Stimulated activated CD4-positive, alpha-beta T cell treated with anti-CD3 and anti-CD28 coated beads, Interleukin-15, amount 100 ng/mL, for 48 hours (primary cell): ENCODE measurements around the gene CNOT4.
"Not testable (repeated sequence)": the region's sequence is repeated elsewhere in the genome, so short reads cannot be mapped to it uniquely, and the experiment has no call there.

Experiments used
- DNase-seq, 2 donors: peaks; one replicate each; pipeline ENCODE4 v3.0.0-alpha.2; 2020; ENCODE audit warnings: low read depth in 2 of 2

Gene CNOT4

GRCh38 chr7:135454060-135454459 is 55.8 kb downstream of the CNOT4 start:
- no peak for DNase-seq

- no peak for DNase-seq
Measured at GRCh38 chr7:135449436-135449835, 60.5 kb downstream of the CNOT4 start.

- DNase-seq, result no peak
Measured at GRCh38 chr7:135448753-135449152, 61.1 kb downstream of the CNOT4 start.

DNA sequence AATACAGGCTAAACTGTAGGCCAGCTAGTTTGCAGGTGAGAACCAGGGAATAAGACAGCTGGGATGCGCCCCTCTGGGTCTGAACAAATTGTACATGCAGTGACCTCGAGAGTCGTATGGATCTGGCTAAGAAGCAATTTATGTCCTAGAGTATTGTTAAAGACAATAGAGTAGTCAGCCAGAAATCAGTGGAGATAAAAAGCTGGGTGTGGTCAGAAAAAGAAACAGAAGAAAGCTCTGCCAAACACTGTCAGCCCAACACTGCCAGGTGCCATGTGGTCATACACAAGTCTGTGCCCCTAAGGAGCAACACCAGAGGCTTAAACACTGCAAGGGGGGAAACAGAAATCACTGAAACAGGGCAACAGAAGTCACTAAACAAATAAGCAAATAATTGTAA is 62.2 kb downstream of the CNOT4 start:
- DNase-seq, result no peak

GRCh38 chr7:135445690-135446089 is 64.2 kb downstream of the CNOT4 start:
- DNase-seq, result no peak

DNA sequence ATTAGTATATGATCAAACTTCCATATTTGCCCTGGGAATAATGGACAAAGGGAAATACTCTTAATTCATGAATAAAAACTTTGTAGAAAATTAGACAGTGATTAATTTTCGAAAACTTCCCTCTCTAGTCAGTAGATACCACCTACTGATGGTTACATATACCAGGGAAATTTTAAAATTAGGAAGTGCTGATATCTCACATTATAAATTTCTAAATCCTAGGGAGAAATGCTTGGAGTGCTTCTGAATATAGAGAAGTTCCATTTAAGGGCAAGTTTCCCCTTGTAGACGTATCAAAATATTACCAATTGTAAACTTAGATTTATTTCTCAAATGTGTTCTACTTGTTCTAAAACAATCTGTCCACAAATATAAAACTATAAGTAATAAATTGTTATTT is 64.6 kb downstream of the CNOT4 start:
- DNase-seq, result not testable (repeated sequence)

DNA sequence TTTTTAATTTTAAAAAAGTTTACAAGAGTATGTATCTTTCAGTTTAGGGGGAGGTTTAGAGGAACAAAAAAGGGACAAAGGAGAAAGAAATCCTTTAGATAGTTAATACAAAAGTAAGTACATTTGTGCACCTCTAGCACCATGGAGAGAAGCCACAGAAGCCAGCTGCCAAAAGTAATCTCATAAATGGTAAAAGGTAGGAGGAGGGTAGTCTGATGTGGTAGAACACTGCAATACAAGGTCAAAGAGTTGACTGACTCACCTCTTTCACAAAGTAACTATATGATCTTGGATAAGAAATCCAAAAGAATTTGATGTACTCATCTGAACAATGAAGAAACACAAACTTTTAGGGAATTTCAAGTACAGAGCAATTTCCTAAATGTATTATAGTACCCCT is 68.1 kb downstream of the CNOT4 start:
- DNase-seq, result no peak

GRCh38 chr7:135434047-135434446 is 75.9 kb downstream of the CNOT4 start:
- DNase-seq, result no peak

DNA sequence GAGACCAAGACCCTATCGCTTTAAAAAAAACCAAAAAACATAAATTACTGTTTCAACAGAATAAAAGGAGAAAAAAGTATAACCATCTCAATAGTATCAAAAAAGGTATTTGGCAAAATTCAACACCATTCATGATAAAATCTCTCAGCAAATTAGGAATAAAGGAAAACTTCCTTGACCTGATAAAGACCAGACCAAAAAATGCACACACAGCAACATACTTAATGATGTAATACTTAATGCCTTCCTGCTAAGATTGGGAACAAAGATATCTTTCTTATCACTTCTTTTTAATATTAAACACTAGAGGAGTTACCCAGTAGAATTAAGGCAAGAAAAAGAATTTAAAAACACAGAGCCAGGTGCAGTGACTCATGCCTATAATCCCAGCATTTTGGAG is 79.3 kb downstream of the CNOT4 start:
- DNase-seq, result no peak

DNA sequence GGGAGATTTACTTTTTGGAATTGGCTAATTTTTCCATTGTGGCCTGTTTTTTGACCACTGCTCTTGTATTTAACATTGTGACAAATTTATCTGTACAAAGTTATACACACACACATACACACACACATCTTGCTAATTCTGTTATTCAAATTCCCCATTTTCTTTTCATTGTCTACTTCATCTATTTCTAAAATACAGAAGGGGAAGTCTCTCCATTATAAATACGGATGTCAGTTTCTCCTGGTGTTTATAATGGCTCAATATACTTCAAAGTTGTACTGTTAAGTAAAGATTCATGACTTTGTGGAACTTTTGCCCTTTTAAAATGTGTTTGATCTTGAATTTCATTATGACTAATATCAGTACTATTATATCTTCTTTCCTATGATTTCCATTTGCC is 81.0 kb downstream of the CNOT4 start:
- no peak for DNase-seq

DNA sequence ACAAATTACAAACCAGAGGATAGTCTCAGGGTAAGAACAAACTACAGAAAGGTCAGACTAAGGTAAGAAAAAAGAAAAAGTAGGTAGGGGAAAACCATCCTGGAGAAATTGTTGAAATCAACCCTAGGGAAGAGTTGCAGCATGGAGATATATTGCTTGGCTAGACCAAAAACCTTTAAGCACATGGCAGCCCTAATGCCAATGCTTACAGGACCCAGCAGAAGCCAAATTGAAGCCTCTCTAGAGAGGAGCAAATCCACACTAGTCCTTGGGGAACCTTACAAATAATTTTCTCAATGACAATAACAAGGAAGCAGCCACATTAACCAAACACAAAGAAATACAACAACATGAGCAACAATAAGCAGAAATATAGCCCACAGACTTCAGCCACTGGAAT is 81.9 kb downstream of the CNOT4 start:
- DNase-seq, result no peak

GRCh38 chr7:135427166-135427565 is 82.7 kb downstream of the CNOT4 start:
- DNase-seq, result no peak

- no peak for DNase-seq
Measured at GRCh38 chr7:135425036-135425435, 84.9 kb downstream of the CNOT4 start.

GRCh38 chr7:135420786-135421185 is 89.1 kb downstream of the CNOT4 start:
- no peak for DNase-seq

GRCh38 chr7:135416431-135416830 is 93.5 kb downstream of the CNOT4 start:
- DNase-seq, result no peak

DNA sequence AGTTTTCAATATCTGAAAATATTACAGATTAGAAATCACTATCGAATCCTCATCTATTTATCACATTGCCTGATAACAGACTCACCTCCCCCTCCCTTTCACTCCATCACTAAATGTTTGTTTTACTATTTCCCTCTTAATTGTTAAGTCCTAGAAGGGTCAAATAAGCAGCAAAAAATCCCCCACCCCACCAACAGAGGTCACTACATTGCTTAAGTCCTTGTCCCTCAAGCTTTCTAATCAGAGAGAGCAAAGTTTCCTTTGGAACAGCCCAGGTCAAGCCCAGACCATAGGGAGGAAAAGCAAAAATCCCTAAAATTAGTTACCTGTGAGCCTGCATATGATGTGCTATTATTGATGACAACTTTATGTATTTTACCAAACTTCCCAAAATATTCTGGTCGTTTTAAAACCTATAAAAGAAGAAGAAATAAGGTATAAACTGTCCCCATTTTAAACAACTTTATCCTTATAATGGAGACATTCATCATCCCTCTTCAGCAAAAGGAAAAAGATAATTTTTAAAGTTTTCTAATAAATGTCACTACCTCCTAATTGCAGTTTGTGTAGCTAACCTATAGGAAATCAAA is 95.0 kb downstream of the CNOT4 start:
- peak in 1 of 2 donors; percentile 7 for DNase-seq

DNA sequence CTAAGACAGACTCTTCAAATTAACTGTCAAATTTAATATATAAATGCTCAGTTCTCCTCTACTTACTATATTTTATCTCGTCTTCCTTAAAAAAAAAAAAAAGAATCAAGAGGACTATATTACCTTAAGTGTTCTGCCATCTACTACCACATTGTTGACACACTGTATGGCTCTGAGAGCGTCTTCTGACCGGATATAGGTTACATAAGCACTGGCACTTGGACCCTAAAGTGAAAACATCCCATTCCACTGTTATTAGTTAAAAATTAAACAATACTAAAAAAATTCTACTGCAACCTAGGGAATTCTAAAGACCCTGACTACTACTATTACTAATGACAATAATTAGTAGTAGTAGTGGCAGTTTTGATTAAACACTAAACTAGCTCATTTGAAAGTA is 95.7 kb downstream of the CNOT4 start:
- no peak for DNase-seq

- DNase-seq, result no peak
Measured at GRCh38 chr7:135411098-135411497, 98.8 kb downstream of the CNOT4 start.

DNA sequence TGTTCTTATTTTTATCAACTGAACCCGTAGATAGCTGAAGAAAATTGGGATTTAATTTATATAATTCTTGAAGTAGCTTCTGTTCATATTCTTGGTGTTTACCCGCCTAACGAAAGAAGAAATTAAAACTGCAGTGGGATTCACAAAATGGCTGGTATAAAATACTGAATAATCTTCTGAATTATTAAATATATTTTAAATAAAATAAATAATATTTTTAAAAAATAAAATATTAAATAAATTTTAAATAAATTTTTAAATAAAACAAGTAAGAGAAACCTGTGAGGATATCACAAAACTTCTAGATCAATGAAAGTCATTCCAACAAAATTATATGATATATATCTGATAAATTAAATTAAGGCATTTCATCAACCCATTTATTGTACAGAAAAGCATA is 99.4 kb downstream of the CNOT4 start:
- DNase-seq, result no peak

DNA sequence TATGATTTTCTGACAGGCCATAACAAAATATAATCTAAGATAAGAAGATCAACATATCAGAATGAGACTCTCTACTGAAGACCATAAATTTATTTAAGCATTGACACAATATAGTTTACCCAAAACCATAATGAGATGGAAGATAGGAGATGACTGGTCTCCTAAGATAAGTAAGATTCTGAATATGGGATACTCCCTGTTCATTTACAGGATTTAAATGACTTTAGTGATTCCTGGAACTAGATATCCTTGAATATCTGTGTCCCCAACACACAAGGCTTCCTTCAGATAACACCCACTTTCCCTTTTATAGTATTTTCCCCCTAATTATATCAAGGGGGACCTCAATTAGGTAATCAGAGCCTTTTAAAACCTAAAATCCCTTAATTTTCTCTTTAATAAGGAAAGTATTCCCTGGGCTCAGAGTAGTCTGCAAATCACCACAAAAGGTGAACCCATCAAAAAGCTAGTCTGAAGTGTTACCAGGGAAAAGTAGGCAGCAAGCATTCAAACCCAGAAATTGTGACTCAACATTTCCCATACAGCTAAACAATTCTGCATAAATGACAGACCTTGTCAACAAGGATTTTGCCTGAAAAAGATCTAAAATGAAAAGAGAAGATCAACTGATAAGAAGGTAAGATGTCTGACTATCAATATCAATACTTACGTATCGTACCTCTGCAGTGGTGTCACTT is 99.9 kb downstream of the CNOT4 start:
- DNase-seq, result no peak

DNA sequence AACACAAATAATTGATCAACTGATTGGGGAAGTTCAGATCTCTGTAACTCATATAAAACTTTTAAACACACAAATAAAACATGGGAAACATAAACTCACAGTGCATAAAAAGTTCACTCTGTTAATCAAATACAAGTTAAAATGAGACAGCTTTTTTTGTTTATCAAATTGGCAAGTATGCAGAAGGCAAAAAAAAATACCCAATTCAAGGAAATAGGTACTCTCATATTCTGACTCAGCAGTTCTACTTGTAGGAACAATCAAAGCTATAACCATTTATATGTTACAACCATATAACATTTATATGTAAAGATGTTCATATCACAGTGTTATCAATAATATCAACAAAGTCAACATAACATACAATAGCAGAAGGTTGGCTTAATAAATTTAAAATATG is 102.0 kb downstream of the CNOT4 start:
- DNase-seq, result no peak

DNA sequence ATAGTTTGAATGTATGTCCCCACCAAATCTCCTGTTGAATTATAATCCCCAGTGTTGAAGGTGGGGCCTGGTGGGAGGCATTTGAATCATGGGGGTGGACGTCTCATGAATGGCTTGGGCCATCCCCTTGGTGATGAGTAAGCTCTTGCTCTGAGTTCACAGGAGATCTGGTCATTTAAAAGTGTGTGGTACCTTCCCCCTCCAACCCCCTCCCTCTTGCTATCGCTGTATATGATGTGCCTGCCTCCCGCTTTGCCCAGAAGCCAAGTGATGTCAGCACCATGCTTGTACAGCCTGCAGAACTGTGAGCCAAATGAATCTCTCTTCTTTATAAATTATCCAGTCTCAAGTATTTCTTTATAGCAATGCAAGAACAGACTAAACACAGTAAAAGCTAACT is 103.0 kb downstream of the CNOT4 start:
- DNase-seq, result no peak

DNA sequence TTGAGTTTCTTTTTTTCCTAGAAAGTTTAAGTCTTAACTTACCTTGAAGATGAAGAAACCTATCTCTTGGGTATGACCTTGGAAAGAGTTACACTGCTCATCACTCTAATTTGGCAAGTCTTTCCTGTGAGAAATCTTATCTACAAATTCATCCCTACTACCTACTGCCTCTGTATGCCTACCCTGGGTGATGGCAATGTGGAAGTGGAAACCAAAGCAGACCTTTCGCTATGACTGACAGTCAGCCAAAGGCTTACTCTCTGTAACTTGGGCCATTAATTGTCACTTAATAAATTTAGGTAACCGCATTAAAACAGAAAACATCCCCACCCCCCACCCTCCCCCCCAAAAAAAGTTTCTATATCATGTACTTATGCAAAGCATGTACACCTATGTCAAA is 103.9 kb downstream of the CNOT4 start:
- DNase-seq, result no peak

DNA sequence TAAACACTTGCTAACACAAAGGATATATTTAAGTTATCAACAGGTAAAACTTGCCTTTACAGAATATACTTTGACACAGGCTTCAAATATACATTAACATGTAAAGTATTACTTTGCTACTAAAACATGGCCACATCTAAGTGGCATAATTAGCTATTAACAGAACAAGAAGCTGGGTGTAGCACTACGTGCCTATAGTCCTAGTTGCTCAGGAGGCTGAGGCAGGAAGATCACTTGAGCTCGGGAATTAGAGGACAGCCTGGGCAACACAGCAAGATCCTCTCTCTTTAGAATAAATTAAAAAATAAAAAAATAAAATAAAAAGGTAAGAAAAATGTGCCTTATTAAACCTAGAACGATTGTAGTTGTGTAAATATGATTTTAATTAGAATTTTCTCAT is 106.6 kb downstream of the CNOT4 start:
- DNase-seq, result no peak
